ENCODE results near the gene ZNF526.
A peak's percentile ranks its signal among the peaks of the same experiment; 100 is the strongest.

ZNF526 gene, protein sequence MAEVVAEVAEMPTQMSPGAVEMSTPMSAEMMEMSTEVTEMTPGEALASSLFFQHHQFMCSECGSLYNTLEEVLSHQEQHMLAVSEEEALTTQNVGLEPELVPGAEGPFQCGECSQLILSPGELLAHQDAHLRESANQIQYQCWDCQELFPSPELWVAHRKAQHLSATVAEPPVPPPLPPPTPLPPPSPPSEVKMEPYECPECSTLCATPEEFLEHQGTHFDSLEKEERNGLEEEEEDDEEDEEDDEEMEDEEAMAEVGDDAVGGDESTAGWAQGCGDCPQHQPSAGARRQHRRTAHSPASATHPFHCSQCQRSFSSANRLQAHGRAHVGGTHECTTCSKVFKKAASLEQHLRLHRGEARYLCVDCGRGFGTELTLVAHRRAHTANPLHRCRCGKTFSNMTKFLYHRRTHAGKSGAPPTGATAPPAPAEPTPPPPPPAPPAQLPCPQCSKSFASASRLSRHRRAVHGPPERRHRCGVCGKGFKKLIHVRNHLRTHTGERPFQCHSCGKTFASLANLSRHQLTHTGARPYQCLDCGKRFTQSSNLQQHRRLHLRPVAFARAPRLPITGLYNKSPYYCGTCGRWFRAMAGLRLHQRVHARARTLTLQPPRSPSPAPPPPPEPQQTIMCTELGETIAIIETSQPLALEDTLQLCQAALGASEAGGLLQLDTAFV

DNA sequence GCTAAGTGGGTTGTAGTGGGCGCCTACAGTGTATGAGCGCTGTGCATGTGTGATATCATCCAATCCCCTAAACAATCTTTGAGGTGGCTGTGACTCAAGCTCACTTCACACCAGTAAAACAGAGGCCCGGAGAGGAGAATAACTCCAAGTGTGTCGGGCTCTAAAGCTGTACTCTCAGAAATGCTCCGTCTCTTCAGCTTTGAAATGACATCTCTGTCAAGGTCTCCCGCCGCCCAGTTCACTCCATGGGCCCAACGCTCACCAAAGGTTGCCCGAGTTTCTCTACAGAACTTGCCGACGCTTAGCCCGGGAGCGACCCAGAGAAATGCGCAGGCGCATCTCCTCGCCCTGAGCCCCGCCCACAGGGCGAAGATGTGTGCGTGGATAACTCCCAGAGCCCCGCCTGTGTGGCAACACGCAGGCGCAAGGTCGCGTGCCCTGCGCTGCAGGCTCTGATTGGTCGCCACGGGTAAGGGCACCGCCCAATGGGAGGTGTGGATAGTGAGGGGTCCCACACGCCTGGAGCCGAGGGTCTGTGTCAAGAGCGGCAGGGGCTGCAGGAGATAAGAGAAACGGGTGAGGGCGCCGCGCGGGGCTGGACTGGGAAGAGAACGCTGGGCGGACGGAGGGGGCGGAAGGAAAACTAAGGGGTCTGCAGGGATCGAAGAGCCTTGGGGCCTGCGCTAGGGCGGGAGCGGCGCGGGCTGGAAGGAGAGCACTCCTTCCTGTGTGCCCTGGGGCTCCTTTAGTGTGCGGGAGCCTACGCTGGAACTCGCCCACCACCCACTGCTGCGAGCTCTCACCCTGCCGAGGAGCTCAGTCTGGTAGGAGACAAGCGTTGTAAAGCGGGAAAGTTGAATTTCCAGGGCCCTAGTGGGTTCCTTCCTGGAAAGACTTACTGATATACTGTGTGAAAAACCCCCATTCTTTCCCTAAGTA is at the start of gene ZNF526:
Gene ZNF526, plus strand, starts transcription at position 501 of the 939 bp plus-strand sequence. CDS start 4,092 bp downstream, outside the sequence.
- peak within 1 kb of the TSS; percentile 88 for H3K4me3 ChIP-seq (ENCODE audit: control insufficient read depth, low read depth, low read length)
- TF ChIP-seq CTCF (IDR thresholded peaks at IDR 0.05; ENCODE audit: control insufficient read depth, insufficient read depth, low read depth, low read length, missing control alignments), result no peak
- DNase-seq (ENCODE audit: low read depth), result peak; percentile 87

DNA sequence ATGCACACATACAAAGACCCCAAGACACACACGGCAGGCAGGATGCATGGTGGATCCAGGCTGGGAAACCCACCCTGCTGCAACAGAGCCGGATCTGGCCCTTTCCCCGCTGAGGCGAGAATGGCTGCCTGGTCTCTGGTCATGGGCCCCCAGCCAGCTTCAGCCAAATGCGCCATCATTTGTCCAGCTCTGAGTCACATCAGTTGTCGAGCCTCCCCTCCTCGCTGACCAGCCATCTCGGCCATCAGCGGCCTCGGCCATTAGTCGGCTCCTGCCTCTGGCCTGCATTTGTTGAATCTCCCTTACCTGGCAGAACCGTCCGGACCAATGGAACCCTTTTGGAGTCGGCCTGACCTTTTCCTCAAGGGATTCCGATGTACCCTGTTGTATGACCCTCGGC is 49.4 kb upstream of the ZNF526 start:
- no peak overlapping the region for H3K4me3 ChIP-seq (ENCODE audit: control insufficient read depth, low read depth, low read length)
- no peak for DNase-seq (ENCODE audit: low read depth)
- no peak for TF ChIP-seq CTCF (IDR thresholded peaks at IDR 0.05; ENCODE audit: control insufficient read depth, insufficient read depth, low read depth, low read length, missing control alignments)

GRCh38 chr19:42172261-42172660 is 47.9 kb upstream of the ZNF526 start:
- no peak overlapping the region for H3K4me3 ChIP-seq (ENCODE audit: control insufficient read depth, low read depth, low read length)
- DNase-seq (ENCODE audit: low read depth), result no peak
- TF ChIP-seq CTCF (IDR thresholded peaks at IDR 0.05; ENCODE audit: control insufficient read depth, insufficient read depth, low read depth, low read length, missing control alignments), result no peak

- no peak for DNase-seq (ENCODE audit: low read depth)
- no peak overlapping the region for H3K4me3 ChIP-seq (ENCODE audit: control insufficient read depth, low read depth, low read length)
- no peak for TF ChIP-seq CTCF (IDR thresholded peaks at IDR 0.05; ENCODE audit: control insufficient read depth, insufficient read depth, low read depth, low read length, missing control alignments)
Observed at GRCh38 chr19:42173695-42174094, 46.4 kb upstream of the ZNF526 start.

DNA sequence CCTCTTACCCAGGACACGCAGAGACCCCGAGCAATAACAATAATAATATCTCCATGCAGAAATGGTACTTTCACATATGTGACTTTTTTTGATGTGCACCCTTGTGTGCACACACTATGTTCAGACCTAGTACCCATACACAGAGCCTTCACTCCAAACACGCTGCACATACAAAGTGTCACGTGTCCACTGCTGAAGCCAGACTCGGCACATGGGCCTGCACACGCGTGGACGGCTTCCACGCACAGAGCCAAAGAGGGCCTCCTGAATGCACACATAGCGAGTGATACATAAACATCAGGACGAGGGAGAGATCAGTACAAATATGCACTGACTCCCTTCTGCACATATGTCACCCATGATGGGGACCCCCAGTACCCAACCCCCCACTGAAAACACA is 45.9 kb upstream of the ZNF526 start:
- no peak for DNase-seq (ENCODE audit: low read depth)
- no peak overlapping the region for H3K4me3 ChIP-seq (ENCODE audit: control insufficient read depth, low read depth, low read length)
- no peak for TF ChIP-seq CTCF (IDR thresholded peaks at IDR 0.05; ENCODE audit: control insufficient read depth, insufficient read depth, low read depth, low read length, missing control alignments)

Measured in AG09309 (cell line).